Keratinocyte (primary cell): ENCODE data around the gene EIF6. TPM values are rescaled to one million over a fixed set of nuclear protein-coding genes. Genes with fewer than 3 reads are reported as not detected.

Experiments used
- DNase-seq: peaks from one replicate; pipeline ENCODE4 v3.0.0-alpha.2; 2011; ENCODE audit warnings: low read depth, missing footprints, low spot score
- FAIRE-seq: peaks from 2 replicates; lab custom pipeline; 2011; peaks lifted over from hg19 to GRCh38; lab: Jason Lieb, UNC
- H2AFZ ChIP-seq: 2 replicates; pipeline ENCODE4 v1.6.0; 2012; ENCODE audit warnings: low read length, control low read depth, inconsistent platforms; ENCODE audit not compliant: control insufficient read depth
- H3K27ac ChIP-seq: 2 replicates; pipeline ENCODE4 v1.5.1; 2011; ENCODE audit warnings: low read length; ENCODE audit not compliant: control insufficient read depth, insufficient read depth
- H3K27me3 ChIP-seq: 3 replicates; pipeline ENCODE4 v1.6.0; 2011; ENCODE audit warnings: low read length; ENCODE audit not compliant: control insufficient read depth, insufficient read depth; ENCODE audit errors: extremely low read depth
- H3K36me3 ChIP-seq, 2 experiments: 2 replicates in 1 of 2; 3 replicates in 1 of 2; pipeline ENCODE4 v1.5.1; 2011; ENCODE audit warnings: low read length in 2 of 2, mild to moderate bottlenecking in 1 of 2; ENCODE audit not compliant: control insufficient read depth in 2 of 2, insufficient read depth in 2 of 2; ENCODE audit errors: extremely low read depth in 1 of 2
- H3K4me1 ChIP-seq: 3 replicates; pipeline ENCODE4 v1.5.1; 2011; ENCODE audit warnings: low read length; ENCODE audit not compliant: control insufficient read depth, insufficient read depth; ENCODE audit errors: extremely low read depth
- H3K4me2 ChIP-seq: 3 replicates; pipeline ENCODE4 v1.6.0; 2011; ENCODE audit warnings: low read depth, low read length; ENCODE audit not compliant: control insufficient read depth, insufficient read depth; ENCODE audit errors: extremely low read depth
- H3K4me3 ChIP-seq, 3 experiments: fragments of 200-600 bp in 1 of 3; sonication (generic) in 1 of 3; 2 replicates in 2 of 3; 3 replicates in 1 of 3; pipeline ENCODE4 v1.5.1; 2011 to 2016; ENCODE audit warnings: low read length in 3 of 3, mild to moderate bottlenecking in 3 of 3, control low read depth in 2 of 3, inconsistent platforms in 1 of 3, low read depth in 1 of 3, mixed read lengths in 1 of 3, mixed run types in 1 of 3, moderate library complexity in 1 of 3; ENCODE audit not compliant: control insufficient read depth in 2 of 3, insufficient read depth in 2 of 3; ENCODE audit errors: extremely low read depth in 1 of 3
- H3K79me2 ChIP-seq: 2 replicates; pipeline ENCODE4 v1.6.0; 2012; ENCODE audit warnings: low read length; ENCODE audit not compliant: control insufficient read depth, insufficient read depth
- H3K9ac ChIP-seq: 3 replicates; pipeline ENCODE4 v1.6.0; 2011; ENCODE audit warnings: low read length; ENCODE audit not compliant: control insufficient read depth, insufficient read depth; ENCODE audit errors: extremely low read depth
- H3K9me1 ChIP-seq: 3 replicates; pipeline ENCODE4 v1.6.0; 2011; ENCODE audit warnings: low read length; ENCODE audit not compliant: control insufficient read depth, insufficient read depth; ENCODE audit errors: extremely low read depth
- H3K9me3 ChIP-seq: 2 replicates; pipeline ENCODE4 v1.5.1; 2012; ENCODE audit warnings: low read depth, low read length; ENCODE audit not compliant: control insufficient read depth
- H4K20me1 ChIP-seq: 3 replicates; pipeline ENCODE4 v1.6.0; 2011; ENCODE audit warnings: low read length; ENCODE audit not compliant: control insufficient read depth, insufficient read depth; ENCODE audit errors: extremely low read depth
- CTCF ChIP-seq, 3 experiments: IDR thresholded peaks in 1 of 3; conservative IDR thresholded peaks in 1 of 3; optimal IDR thresholded peaks in 1 of 3; 2 replicates in 2 of 3; 3 replicates in 1 of 3; pipeline versions ENCODE3 to v1.5.1; 2011; ENCODE audit warnings: low read length in 3 of 3, mild to moderate bottlenecking in 3 of 3, moderate library complexity in 2 of 3, control low read depth in 1 of 3, inconsistent platforms in 1 of 3; ENCODE audit not compliant: insufficient read depth in 2 of 3; ENCODE audit errors: extremely low read depth in 1 of 3
- EZH2 ChIP-seq: IDR thresholded peaks from one replicate; pipeline ENCODE4 v1.6.1; 2012; ENCODE audit warnings: inconsistent platforms, mild to moderate bottlenecking, low read length, moderate library complexity
- dilution Hi-C: fragments of 300-500 bp; cut with MboI; formaldehyde crosslinking; loops from one replicate; pipeline ENCODE4 v1.7.0; 2020; ENCODE audit warnings: low sequenced_read_pairs; ENCODE audit not compliant: extremely low pct_ligation_motif_present
- polyA minus RNA-seq, 3 experiments: library from RNA; depleted of rRNA, polyadenylated mRNA; stranded (reverse); fragments of >200 nt; gene quantifications; 1 replicate in 1 of 3; 2 replicates in 1 of 3; 3 replicates in 1 of 3; pipeline ENCODE4 v1.2.3, GENCODE V29; 2011
- polyA plus RNA-seq, 5 experiments: library from polyadenylated mRNA; depleted of rRNA in 3 of 5; stranded (reverse) in 3 of 5; stranded (forward) in 1 of 5; unstranded in 1 of 5; fragments of >200 nt; gene quantifications; 1 replicate in 1 of 5; 2 replicates in 3 of 5; 3 replicates in 1 of 5; pipeline versions ENCODE4 v1.2.1 to v1.2.3, GENCODE V29; 2011 to 2012; ENCODE audit warnings: missing spikeins in 2 of 5, low read depth in 1 of 5, low replicate concordance in 1 of 5

EIF6 gene
- polyA plus RNA-seq, result 206 to 285 TPM (median 283 TPM) in 3 replicates
- polyA plus RNA-seq (2011; ENCODE audit: low read depth), result 56.4 TPM
- polyA plus RNA-seq (2011; cell fraction: cytosol; rRNA removed), result 195 and 208 TPM in 2 replicates
- 221 and 270 TPM in 2 replicates for polyA plus RNA-seq (2011; cell fraction: nucleus; rRNA removed)
- 232 and 273 TPM in 2 replicates for polyA plus RNA-seq (2012; ENCODE audit: low replicate concordance)
- 189 to 430 TPM (median 235 TPM) in 3 replicates for polyA minus RNA-seq
- 195 TPM for polyA minus RNA-seq (2011; cell fraction: cytosol; rRNA and poly(A)+ RNA removed)
- polyA minus RNA-seq (2011; cell fraction: nucleus; rRNA and poly(A)+ RNA removed), result 48.1 and 50.7 TPM in 2 replicates

- Histone ChIP-seq H3K9me3 (no peaks in the 10 kb centered on the region), H4K20me1 (no peaks in the 10 kb centered on the region), H3K4me1 (peaks cover 28% of the 10 kb centered on the region), H2AFZ (peak within 1 kb of the TSS; percentile 92), H3K9me1 (no peaks in the 10 kb centered on the region), H3K27me3 (no peaks in the 10 kb centered on the region), H3K79me2 (peaks cover 37% of the 10 kb centered on the region), H3K4me3 (peak within 1 kb of the TSS; percentile 76 to 85 (median 80)), H3K4me2 (peak within 1 kb of the TSS; percentile 92), H3K27ac (peak within 1 kb of the TSS; percentile 85), H3K9ac (peak within 1 kb of the TSS; percentile 85), H3K36me3 (peaks cover 5 to 38% of the 10 kb centered on the region in 2 experiments)
- peak; percentile 83 for DNase-seq
- no peak for FAIRE-seq
- dilution Hi-C loops, result no loop called here
- TF ChIP-seq EZH2, result no peak
- TF ChIP-seq CTCF (optimal IDR thresholded peaks at IDR 0.05 in 1 of 3, IDR thresholded peaks at IDR 0.05 in 1 of 3, conservative IDR thresholded peaks at IDR 0.05 in 1 of 3; ENCODE audit: extremely low read depth in 1 of 3, insufficient read depth in 2 of 3, low read length in 3 of 3), result no peak
Measured at GRCh38 chr20:35284267-35284991, at the start of gene EIF6. Gene EIF6, minus strand, starts transcription at chr20:35284772. Its CDS starts 285 bp downstream, at chr20:35284487.

- Histone ChIP-seq H3K9me3 (no peaks in the 10 kb centered on the region), H3K36me3 (peaks cover 0 to 2% of the 10 kb centered on the region in 2 experiments), H3K27me3 (no peaks in the 10 kb centered on the region), H3K4me3 (no peak overlapping the region), H3K9me1 (no peaks in the 10 kb centered on the region), H3K4me1 (peaks cover 21% of the 10 kb centered on the region), H3K27ac (no peak overlapping the region), H3K9ac (no peak overlapping the region), H2AFZ (no peak overlapping the region), H3K4me2 (no peak overlapping the region), H4K20me1 (no peaks in the 10 kb centered on the region), H3K79me2 (no peaks in the 10 kb centered on the region)
- dilution Hi-C loops, result no loop called here
- no peak for FAIRE-seq
- DNase-seq, result no peak
- TF ChIP-seq EZH2 (no peak), CTCF (optimal IDR thresholded peaks at IDR 0.05 in 1 of 3, IDR thresholded peaks at IDR 0.05 in 1 of 3, conservative IDR thresholded peaks at IDR 0.05 in 1 of 3; ENCODE audit: extremely low read depth in 1 of 3, insufficient read depth in 2 of 3, low read length in 3 of 3) (no peak)
Measured at GRCh38 chr20:35333606-35334005, 49.0 kb upstream of the EIF6 start.
